SHP77 treated with DMSO at 0.1 percent for 48 hours (cell line): ENCODE measurements around the gene MZT2A.
"Not testable (repeated sequence)": the region's sequence is repeated elsewhere in the genome, so short reads cannot be mapped to it uniquely, and the experiment has no call there.

Experiments
- DNase-seq: peaks from one replicate; lab custom pipeline; 2025; lab: John Stamatoyannopoulos, UW

Gene MZT2A

DNA sequence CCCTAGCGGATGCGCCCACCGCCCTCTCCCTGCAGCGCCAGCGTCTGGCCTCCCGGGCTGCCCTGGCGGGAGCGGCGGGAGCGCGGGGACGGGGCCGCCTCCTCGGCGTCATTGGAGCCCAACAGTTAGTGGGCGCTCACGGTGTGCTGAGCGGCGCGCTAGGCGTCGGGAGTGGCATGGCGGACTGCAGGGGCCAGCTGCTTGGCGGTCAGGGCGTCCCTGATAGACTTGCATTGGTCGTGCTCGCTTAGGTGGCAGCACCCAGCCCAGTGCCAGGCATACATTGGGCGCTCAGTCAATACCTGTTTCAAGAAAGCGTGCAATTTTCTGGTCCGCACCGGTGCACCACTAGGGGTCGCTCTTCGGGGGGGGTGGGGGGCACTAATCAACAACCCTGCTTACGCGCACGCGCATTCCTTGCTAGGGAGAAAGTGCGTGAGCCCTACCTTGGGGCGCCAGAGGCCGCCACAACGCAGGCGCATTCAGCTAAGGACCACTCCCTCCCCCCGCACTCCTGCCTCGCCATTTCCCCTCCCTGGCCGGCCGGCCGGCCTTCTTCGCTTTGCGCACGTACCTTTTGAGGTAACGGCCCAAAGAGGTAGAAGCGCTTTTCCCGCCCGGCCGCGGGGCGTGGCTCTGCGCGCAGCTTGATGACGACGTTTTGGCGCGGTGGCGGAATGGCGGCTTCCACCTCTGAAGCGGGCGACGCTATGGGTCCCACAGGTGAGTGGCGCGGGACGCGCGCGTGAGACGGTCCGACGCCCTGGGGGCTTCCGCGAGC lies 411 bp upstream of the MZT2A start:
- DNase-seq, result peak; percentile 82

DNA sequence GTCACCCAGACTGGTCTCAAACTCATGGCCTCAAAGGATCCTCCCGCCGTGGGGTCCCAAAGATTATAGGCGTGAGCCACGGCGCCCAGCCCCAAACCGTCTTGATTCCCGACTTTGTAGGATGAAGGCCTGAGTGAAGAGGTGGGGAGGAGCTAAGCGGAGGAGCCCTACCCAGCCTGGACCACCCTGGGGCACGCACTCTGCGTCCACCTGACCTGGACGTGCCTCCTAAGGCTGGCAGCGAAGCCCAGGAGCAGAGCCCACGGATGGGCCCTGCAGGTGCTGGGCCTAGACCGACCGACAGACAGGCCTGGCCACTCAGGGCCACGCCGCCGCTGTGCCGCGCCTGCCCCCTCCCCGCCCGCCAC lies 744 bp downstream of the MZT2A start:
- DNase-seq, result not testable (repeated sequence)

DNA sequence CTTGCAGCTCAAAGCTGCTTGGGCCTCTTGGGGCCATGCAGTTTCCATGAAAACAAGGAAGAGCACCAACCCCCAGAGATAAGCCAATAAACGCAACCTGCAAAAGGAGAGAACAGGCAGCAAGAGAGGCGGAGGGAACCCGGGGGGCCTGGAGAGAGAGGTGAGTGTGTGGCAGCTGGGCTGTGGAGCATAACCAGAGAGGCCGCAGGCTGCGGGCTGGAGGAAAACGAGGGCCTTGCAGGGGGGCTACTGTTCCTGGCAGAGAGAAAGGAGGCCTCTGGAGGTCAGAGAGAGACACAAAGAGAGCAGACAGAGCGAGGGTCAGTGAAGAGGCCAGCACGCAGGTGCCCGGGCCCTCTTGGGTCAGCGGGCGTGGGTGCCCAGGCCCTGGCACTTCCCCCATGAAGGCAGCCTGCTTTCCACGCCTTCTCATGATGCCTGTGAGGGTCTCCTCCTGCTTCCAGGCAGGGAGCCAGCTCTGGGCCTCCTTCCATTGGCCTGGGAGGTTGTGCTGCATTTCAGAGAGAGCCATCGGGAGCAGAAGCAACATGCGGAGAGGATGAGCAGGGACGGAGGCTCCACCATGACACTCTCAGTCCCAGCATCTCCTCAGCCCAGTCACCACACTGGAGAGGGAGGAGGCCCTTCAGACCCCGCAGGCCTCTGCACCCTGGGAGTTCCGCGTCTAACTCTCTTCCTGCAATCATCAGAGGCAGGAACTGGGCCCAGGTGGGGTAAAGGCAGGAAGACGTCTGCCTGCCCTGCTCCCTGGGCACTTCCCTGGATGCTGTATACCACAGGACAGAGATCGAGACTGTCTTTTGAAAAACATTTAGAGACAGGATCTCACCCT lies 1.4 kb downstream of the MZT2A start:
- DNase-seq, result not testable (repeated sequence)

DNA sequence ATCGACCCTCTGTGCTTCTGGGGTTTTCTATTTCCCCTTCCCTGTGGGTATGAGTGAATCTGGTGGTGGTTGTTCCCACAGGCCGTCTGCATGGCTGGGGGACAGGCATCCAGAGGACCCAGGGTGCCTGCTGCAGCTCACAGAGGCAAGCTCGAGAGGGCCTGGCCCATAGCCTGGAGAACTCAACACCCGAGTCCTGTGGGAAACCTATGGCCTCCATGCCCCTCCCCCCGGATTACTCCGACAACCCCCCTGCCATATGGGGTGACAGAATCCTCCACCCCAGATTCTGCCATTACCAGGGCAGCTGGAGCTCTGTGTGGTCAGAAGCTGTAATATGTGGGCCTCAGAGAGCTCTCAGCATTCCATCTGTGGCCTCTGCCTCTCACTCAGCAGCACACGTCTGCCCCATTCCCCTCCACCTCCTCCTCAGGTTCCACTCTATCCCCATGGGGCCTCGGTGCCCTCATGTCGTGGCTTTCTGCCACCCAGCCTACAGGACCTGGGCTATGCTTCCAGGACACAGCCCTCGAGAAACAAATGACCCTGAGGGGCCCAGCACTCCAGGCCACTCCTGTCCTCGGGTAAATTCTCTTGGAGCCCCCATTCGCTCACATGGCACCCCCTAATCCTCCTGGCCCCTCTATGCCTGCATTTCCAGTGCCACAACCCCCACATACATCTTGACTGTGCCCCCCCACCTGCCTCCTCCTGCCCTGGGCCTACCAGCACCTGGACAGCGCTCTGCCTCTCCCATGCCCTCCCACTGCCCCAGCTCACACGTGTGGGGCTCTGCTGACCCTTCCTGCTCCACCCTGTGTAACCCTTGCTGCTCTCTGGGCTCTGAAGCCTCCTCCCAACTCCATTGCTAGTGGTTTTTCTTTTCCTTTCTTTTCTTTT lies 3.6 kb downstream of the MZT2A start:
- DNase-seq, result no peak

DNA sequence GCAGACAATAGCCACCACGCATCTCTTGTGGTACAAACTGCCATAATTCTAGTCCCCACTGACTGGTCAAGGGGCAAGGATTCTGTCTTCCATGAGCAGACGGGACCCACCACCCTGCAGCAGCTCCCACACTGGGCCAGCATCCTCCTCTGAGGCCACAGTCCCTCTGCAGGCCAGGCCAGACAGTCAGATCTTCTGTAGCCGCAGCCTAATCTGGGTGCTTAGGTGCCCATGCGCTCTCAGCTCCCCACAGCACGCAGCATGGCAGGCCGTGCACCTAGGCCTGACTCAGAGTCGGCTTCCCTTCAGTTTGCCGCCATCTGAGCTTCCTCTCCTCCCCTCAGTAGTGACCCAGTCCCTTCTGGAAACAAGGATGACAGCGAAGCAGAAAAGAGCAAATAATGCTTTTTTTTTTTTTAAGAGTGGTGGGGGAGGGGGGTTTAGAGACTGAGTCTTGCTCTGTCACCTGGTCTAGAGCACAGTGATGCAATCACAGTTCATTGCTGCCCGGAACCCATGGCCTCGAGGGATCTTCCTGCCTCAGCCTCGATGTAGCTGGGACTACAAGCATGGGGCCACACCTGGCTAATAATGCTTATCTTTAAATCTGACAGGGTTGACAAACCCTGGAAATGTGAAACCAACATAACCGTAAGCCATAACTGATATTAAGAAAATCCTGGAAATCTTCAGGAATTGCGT lies 5.8 kb downstream of the MZT2A start:
- not testable (repeated sequence) for DNase-seq

DNA sequence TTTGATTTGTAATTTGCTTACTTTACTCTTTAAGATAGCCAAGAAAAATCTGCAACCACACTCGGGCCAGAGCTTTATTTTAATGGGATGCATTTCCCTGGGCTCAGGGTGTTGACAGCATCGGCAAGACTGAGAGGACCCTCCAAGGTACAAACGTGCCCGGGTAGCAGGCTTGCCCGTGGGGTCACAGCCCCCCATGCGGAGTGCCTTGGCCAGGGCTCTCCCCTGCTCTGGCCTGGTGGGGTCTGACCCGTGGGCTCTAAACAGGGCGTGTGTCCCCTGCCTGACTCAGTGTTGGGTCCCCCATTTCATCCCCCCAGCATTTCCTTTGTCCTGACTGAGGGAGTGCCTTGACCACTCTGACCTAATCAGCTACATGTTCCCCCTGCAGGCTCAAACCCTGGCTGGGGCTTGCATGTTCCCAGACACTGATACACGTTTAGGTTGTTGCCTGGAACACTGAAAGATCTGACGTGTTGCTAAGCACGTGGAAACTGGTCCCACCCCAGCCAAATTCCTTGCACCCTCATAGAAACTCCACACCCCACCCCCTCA lies 7.2 kb downstream of the MZT2A start:
- not testable (repeated sequence) for DNase-seq

DNA sequence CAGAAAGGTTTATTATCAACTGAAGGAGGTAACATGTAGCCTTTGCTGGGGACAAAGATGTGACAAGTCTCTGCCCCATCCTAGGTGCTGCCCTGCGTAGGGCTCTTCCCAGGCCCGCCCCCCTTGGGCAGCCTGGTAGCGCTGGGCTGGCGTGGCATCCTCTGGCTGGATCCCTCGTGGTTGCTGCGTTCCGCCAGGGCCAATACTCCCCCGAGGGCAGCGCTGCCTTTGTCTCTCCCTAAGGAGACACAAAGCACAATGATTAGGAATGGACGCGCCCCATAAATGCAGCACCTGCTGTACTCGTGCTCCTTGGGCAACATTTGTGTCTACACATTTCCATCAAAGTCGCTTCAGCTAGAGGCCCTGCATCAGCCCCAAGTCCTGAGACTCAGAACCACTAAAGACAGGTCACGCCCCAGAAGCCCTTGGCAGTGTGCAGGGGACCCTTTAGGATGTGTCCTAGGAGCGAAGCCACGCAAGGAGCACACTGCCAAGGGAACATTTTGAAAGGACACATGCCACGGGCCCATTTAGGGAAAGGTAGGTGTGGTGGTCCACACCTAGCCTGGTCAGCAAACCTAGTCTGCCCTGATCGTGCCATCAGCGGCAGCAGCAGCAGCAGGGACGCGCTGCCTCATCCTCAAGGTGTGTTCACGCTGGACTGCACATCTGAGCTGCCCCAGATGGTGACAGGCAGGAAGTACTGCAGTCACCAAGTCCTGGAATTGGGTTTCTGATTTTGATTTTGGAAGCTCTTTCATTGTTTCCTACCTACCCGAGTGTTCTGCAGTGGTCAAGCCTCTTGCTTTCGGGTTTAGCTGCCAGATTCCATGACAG lies 8.0 kb downstream of the MZT2A start:
- not testable (repeated sequence) for DNase-seq

DNA sequence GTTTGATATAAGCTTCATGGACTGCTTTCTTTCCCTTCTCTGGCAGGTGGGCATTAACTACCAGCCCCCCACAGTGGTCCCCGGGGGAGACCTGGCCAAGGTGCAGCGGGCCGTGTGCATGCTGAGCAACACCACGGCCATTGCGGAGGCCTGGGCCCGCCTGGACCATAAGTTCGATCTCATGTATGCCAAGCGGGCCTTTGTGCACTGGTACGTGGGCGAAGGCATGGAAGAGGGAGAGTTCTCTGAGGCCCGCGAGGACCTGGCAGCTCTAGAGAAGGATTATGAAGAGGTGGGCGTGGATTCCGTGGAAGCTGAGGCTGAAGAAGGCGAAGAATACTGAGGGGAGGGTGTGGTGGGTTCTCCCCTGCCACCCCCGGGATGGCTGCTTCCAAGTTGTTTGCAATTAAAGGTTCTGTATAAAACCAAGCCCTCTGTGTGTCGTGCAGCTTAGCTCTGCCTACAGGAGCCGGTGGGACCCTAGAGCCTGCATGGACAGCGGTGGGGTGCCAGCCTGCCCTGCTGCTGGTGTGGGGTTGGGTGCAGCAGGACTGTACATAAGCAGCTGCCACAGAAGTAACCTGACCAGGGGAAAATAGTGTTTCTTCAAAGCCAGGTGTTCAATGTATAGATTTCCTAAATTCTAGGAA lies 9.6 kb downstream of the MZT2A start:
- DNase-seq, result not testable (repeated sequence)

DNA sequence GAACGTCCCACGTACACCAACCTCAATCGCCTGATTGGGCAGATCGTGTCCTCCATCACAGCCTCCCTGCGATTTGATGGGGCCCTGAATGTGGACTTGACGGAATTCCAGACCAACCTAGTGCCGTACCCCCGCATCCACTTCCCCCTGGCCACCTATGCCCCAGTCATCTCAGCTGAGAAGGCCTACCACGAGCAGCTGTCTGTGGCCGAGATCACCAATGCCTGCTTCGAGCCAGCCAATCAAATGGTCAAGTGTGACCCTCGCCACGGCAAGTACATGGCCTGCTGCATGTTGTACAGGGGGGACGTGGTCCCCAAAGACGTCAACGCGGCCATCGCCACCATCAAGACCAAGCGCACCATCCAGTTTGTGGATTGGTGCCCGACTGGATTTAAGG lies 11.8 kb downstream of the MZT2A start:
- not testable (repeated sequence) for DNase-seq

DNA sequence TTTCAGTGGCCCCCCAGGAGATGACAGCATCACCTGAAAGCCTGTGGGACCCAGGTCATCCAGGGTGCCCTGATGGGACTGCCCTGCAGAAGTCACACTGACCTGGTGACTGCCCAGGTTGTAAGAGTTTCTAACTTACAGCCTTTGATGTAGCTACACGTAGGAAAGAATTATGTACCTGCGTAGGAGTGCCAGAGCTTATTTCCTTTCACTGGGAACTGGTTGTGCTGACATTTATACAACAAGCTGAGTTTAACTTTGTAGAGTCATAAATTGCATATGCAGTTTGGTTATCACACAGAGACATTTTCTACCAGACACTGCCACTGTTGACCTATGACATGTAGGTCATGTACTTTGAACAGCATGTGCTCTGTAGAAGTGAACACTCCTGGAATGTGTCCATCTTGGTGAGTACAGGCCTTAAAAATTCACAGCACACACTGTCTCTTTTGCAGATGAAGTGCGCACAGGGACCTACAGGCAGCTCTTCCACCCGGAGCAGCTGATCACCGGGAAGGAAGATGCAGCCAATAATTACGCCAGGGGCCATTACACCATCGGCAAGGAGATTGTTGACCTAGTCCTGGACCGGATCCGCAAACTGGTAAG lies 13.2 kb downstream of the MZT2A start:
- DNase-seq, result not testable (repeated sequence)

DNA sequence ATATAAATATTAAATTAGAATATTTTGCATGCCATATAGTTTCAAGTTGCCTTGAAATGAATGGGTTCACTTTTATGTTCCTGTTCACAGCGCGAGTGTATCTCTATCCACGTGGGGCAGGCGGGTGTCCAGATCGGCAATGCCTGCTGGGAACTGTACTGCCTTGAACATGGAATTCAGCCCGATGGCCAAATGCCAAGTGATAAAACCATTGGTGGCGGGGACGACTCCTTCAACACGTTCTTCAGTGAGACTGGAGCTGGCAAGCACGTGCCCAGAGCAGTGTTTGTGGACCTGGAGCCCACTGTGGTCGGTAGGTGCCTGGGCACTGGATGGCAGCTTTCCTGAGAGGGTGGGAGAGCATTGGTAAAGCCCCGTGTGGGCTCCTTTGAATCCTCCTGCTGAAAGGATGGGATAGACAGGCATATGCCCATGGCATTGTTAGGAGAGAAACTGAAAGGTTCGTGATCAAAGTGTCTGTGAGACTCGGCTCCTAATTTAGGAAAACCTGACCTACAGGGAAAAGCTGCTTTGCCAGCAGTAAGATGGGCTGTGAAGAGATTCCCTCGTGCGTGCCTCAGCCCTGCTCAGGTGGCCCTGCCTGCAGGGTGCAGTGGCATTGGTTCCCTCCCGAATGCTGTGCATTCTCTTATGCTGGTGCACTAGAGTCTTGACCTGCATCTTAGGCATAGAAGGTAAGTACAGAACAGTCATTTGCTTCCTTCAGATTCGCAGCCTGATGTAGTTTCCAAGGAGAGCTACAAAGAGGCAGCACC lies 13.9 kb downstream of the MZT2A start:
- DNase-seq, result not testable (repeated sequence)

DNA sequence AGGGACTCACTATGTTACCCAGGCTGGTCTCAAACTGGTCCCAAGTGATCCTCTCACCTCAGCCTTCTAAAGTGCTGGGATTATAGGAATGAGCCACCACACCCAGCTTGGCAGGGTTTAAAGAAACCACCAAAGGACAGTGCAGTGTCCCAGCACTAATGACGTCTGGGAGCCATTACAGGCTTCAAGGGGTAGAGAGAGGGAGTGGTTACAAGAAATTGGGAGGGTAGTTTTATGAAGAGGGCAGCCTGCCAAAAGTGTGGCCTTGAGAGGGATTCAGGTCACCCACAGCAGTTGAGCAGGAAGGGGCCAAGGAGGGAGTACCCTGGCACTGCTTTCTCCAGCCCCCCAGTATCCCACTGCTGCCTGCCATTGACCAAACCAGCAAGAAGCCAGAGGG lies 15.0 kb downstream of the MZT2A start:
- not testable (repeated sequence) for DNase-seq

DNA sequence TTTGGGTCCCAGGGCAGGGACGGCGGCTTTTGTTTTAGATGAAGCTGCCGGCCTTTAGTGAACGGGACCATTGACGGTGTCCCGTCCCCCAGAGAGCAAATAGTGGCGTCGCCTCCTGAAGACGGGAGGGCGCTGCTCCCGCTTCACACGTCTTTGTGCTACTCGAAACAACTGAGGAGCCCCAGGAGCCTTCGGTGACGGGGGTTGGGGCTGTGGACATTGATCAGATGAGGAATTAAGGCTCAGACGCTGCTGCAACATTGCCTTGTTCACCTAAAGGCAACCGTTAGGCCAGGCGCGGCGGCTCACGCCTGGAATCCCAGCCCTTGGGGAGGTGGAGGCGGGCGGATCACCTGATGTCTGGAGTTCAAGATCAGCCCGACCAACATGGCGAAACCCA lies 15.8 kb downstream of the MZT2A start:
- not testable (repeated sequence) for DNase-seq

DNA sequence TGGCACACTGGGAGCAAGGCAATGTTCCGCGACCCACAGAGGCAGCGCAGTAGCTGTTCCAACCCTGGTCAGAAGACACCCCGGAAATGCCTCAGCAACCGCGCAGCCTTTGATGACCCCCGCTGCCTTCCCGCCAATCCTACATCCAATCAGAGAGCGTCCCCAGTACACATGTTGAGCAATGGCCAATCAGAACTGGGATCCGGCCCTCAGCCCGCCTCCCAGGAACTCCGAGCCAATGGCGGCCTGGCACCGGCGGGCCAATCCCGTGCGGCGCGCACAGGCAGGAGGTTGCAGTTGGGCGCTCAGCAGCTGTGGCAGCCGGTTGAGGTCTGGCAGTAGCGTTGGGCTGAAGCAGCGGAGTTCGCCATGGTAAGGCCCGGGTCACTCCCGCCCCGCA lies 16.4 kb downstream of the MZT2A start, which contains the start of gene TUBA3D:
TUBA3D (plus strand) TSS at position 289 of the 400 bp plus-strand sequence; CDS start at position 370, 81 bp downstream.
- no peak for DNase-seq

DNA sequence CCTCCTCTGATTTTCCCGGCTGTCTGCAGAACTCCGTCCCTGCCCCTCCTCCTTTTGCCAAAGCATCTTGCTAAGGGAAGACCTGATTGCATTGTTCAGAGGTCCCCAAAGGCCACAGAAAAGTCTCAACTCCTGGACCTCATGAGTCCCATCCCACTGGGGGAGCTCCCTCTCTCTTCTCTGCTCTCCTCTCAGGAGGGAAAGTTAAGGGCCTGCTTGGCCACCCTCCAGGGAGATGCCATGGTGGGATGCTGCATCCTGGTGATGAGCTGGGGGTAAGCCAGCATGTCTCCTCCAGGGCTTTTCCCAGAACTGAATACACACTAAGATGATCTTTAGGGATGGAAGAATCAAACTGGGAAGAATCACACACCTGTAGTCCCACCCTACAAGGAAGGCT lies 18.9 kb downstream of the MZT2A start:
- DNase-seq, result not testable (repeated sequence)

DNA sequence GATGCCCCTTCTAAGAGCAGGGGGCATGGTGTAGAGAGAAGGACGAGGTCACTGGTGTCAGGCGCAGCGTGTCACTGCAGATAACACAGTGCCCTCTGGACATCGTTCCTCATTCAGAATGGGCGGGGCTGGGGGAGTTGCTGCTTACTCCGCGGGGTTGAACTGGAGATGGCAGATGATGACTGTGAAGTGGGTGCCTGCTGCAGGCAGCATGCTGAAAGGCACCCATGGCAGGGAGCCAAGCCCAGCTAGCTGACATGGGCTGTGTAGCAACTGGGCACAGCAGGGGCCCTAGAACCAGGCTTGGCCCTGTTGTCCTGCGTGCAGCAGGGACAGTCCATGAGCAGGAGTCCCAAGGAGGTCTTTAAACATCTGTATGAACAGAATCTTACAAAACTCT lies 20.6 kb downstream of the MZT2A start:
- DNase-seq, result not testable (repeated sequence)

DNA sequence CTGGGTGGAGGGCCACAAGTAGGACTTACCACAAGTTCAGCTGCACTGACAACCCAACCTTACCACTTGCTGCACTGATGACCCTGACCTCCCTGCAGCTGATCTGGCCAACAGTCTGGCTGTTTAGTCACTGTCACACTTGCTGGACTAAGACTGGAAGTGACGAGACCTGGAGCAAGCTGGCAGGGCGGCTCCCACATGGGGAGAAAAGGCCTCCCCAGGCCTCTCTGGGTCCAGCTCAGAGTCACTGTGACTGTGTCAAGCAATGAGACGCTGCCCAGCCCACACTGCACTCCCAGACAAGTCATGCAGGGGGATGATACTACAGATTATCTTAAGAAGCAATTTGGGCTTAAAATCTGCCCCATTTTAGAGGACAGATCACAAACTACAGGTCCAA lies 21.3 kb downstream of the MZT2A start:
- not testable (repeated sequence) for DNase-seq

DNA sequence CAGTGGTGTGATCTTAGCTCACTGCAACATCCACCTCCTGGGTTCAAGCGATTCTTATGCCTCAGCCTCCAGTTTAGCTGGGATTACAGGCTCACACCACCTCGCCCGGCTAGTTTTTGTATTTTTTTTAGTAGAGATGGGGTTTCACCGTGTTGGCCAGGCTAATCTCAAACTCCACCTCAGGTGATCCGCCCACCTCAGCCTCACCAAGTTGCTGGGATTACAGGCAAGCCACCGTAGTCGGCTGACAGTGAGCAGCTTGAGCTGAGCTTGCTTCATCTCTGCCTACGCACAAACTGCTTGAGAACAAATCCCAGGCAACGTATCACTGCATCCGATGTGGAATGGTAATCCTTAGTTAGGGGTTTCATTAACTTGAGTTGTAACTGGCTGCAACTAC lies 24.5 kb downstream of the MZT2A start:
- not testable (repeated sequence) for DNase-seq
